GM12878 (cell line): ENCODE measurements around the gene GRAMD1C. TPM values are rescaled to one million over a fixed set of nuclear protein-coding genes. Genes with fewer than 3 reads are reported as not detected.
A peak's percentile ranks its signal among the peaks of the same experiment; 100 is the strongest.

Experiments used
- ATAC-seq: fragments of 200-7000 bp; cut with Tn5 transposase; 3 replicates; pipeline ENCODE4 v1.9.1; 2020; ENCODE audit warnings: mild to moderate bottlenecking, moderate library complexity
- Bru-seq: library from RNA; stranded (reverse); fragments of 400-500 nt; gene quantifications from one replicate; lab custom pipeline; 2021; lab: Mats Ljungman, UMichigan
- BruChase-seq, 2 experiments: library from RNA; stranded (reverse); fragments of 400-500 nt; gene quantifications; one replicate each; lab custom pipeline; 2021; lab: Mats Ljungman, UMichigan
- BruUV-seq: library from RNA; stranded (reverse); fragments of 400-500 nt; replicated peaks from 2 replicates; lab custom pipeline; 2021; lab: Mats Ljungman, UMichigan
- CTCF ChIA-PET: fragments of 300-600 bp; sonication (Branson Sonifier 250); formaldehyde crosslinking; extraction: SDS; loops from one replicate; lab custom pipeline; 2021; ENCODE audit warnings: inconsistent platforms; lab: Yijun Ruan, JAX
- POLR2A ChIA-PET: fragments of 350-600 bp; formaldehyde crosslinking; extraction: SDS; loops from one replicate; lab custom pipeline; 2021; ENCODE audit warnings: inconsistent platforms; lab: Charles Lee
- RAD21 ChIA-PET: fragments of 300-600 bp; sonication (Branson Sonifier 250); formaldehyde crosslinking; loops from one replicate; lab custom pipeline; 2023; ENCODE audit warnings: antibody characterized with exemption; ENCODE audit not compliant: unreplicated experiment; lab: Charles Lee
- SMC1A ChIA-PET: fragments of 300-600 bp; sonication (Branson Sonifier 250); formaldehyde crosslinking; loops from one replicate; lab custom pipeline; 2023; ENCODE audit not compliant: unreplicated experiment, uncharacterized antibody; lab: Charles Lee
- DNase-seq: peaks from one replicate; pipeline ENCODE4 v3.0.0-alpha.2; 2011; ENCODE audit warnings: low read depth, low spot score
- FAIRE-seq: peaks from 3 replicates; lab custom pipeline; 2011; peaks lifted over from hg19 to GRCh38; lab: Jason Lieb, UNC
- H2AFZ ChIP-seq: 2 replicates; pipeline ENCODE4 v1.6.0; 2011; ENCODE audit warnings: low read depth, low read length, control low read depth; ENCODE audit not compliant: control insufficient read depth
- H3K27ac ChIP-seq: 2 replicates; pipeline ENCODE4 v1.5.1; 2011; ENCODE audit warnings: control low read depth; ENCODE audit not compliant: control insufficient read depth, insufficient read depth
- H3K27me3 ChIP-seq, 2 experiments: replicated peaks in 1 of 2; 2 replicates each; pipeline versions ENCODE4 v1.6.0 to v1.6.1; 2011; ENCODE audit warnings: low read length in 1 of 2; ENCODE audit not compliant: control insufficient read depth in 2 of 2, insufficient read depth in 2 of 2
- H3K36me3 ChIP-seq, 2 experiments: 2 replicates each; pipeline ENCODE4 v1.5.1; 2011; ENCODE audit warnings: low read length in 1 of 2; ENCODE audit not compliant: control insufficient read depth in 2 of 2, insufficient read depth in 2 of 2
- H3K4me1 ChIP-seq: 2 replicates; pipeline ENCODE4 v1.6.1; 2011; ENCODE audit warnings: mild to moderate bottlenecking, low read length, moderate library complexity, mixed read lengths; ENCODE audit not compliant: control insufficient read depth, insufficient read depth
- H3K4me2 ChIP-seq: 2 replicates; pipeline ENCODE4 v1.6.0; 2011; ENCODE audit warnings: control low read depth; ENCODE audit not compliant: control insufficient read depth, insufficient read depth
- H3K4me3 ChIP-seq: fragments of 200-600 bp; sonication (generic); 2 replicates; pipeline ENCODE4 v1.5.1; 2016
- H3K79me2 ChIP-seq: 2 replicates; pipeline ENCODE4 v1.6.0; 2011; ENCODE audit warnings: low read length; ENCODE audit not compliant: control insufficient read depth, insufficient read depth
- H3K9ac ChIP-seq: 2 replicates; pipeline ENCODE4 v1.8.0; 2011; ENCODE audit warnings: low read length, control low read depth, mixed read lengths; ENCODE audit not compliant: control insufficient read depth, insufficient read depth
- H3K9me3 ChIP-seq: replicated peaks from 3 replicates; pipeline ENCODE4 v1.5.1; 2011; ENCODE audit warnings: mild to moderate bottlenecking, low read length; ENCODE audit not compliant: control insufficient read depth, insufficient read depth
- H4K20me1 ChIP-seq: 2 replicates; pipeline ENCODE4 v1.6.0; 2011; ENCODE audit not compliant: control insufficient read depth, insufficient read depth
- ASH2L ChIP-seq: fragments of 300-600, 200-600 bp; sonication (generic); IDR thresholded peaks from 2 replicates; pipeline ENCODE4 v1.6.1; 2017; ENCODE audit warnings: low read depth, mild to moderate bottlenecking, borderline replicate concordance
- BACH1 ChIP-seq: fragments of 450-650 bp; IDR thresholded peaks from 2 replicates; pipeline ENCODE4 v1.6.1; 2017; ENCODE audit warnings: mild to moderate bottlenecking, borderline replicate concordance
- BCL3 ChIP-seq: IDR thresholded peaks from 2 replicates; pipeline ENCODE4 v1.6.1; 2011; ENCODE audit warnings: borderline replicate concordance, low read depth, mild to moderate bottlenecking, moderate library complexity, low read length; ENCODE audit not compliant: insufficient read depth, poor library complexity, severe bottlenecking
- BCLAF1 ChIP-seq: fragments of 450-650 bp; IDR thresholded peaks from 2 replicates; pipeline ENCODE4 v1.6.1; 2017; ENCODE audit warnings: antibody characterized with exemption, mild to moderate bottlenecking, moderate library complexity
- BHLHE40 ChIP-seq, 2 experiments: fragments of 450-650 bp in 1 of 2; IDR thresholded peaks; 2 replicates each; pipeline ENCODE4 v1.6.1; 2011 to 2017; ENCODE audit warnings: low read depth in 2 of 2, borderline replicate concordance in 1 of 2, improper control_type of control experiment in 1 of 2, low read length in 1 of 2, mild to moderate bottlenecking in 1 of 2
- DPF2 ChIP-seq: fragments of 450-650 bp; IDR thresholded peaks from 2 replicates; pipeline ENCODE4 v1.6.1; 2017; ENCODE audit warnings: mild to moderate bottlenecking
- HDAC2 ChIP-seq: fragments of 200-600 bp; sonication (generic); IDR thresholded peaks from 2 replicates; pipeline ENCODE4 v1.6.1; 2017
- IKZF1 ChIP-seq: fragments of 450-650 bp; conservative IDR thresholded peaks from 2 replicates; pipeline ENCODE4 v1.6.1; 2017; ENCODE audit warnings: antibody characterized with exemption, mild to moderate bottlenecking
- MEF2A ChIP-seq: IDR thresholded peaks from 2 replicates; pipeline ENCODE4 v1.6.1; 2011; ENCODE audit warnings: low read depth, mild to moderate bottlenecking, low read length, moderate library complexity; ENCODE audit not compliant: insufficient read depth
- NFXL1 ChIP-seq: fragments of 450-650 bp; IDR thresholded peaks from 2 replicates; pipeline ENCODE4 v1.6.1; 2017; ENCODE audit warnings: antibody characterized with exemption, mild to moderate bottlenecking, borderline replicate concordance
- PAX5 ChIP-seq: IDR thresholded peaks from 2 replicates; pipeline ENCODE4 v1.6.1; 2011; ENCODE audit warnings: low read depth, low read length, borderline replicate concordance
- RUNX3 ChIP-seq: IDR thresholded peaks from 2 replicates; pipeline ENCODE4 v1.6.1; 2012; ENCODE audit warnings: low read length, inconsistent platforms
- SMARCA5 ChIP-seq: fragments of 450-650 bp; IDR thresholded peaks from 2 replicates; pipeline ENCODE4 v1.6.1; 2017; ENCODE audit warnings: mild to moderate bottlenecking
- SMC3 ChIP-seq: IDR thresholded peaks from 2 replicates; pipeline ENCODE4 v1.6.1; 2011; ENCODE audit warnings: low read length, improper control_type of control experiment, borderline replicate concordance
- SUZ12 ChIP-seq: fragments of 200-600 bp; sonication (generic); IDR thresholded peaks from one replicate; pipeline ENCODE4 v1.6.1; 2018; ENCODE audit warnings: antibody characterized with exemption, mild to moderate bottlenecking; ENCODE audit not compliant: unreplicated experiment
- WGBS: methylation state at CpG from one replicate; pipeline ENCODE4 v1.1.6; 2016; ENCODE audit warnings: low lambda C conversion rate; ENCODE audit not compliant: insufficient replicate concordance, insufficient coverage; ENCODE audit errors: missing lambda C conversion rate; 5-methylcytosine and 5-hydroxymethylcytosine counted together
- in situ Hi-C: fragments of 300-500 bp; cut with MboI; formaldehyde crosslinking; loops from 9 replicates; pipeline ENCODE4 v1.14.3; 2018; ENCODE audit warnings: mixed read lengths
- intact Hi-C: fragments of 100-400 bp; cut with micrococcal nuclease; formaldehyde crosslinking; loops from one replicate; pipeline ENCODE4 v1.14.2; 2022; ENCODE audit not compliant: unreplicated experiment
- long read RNA-seq, 2 experiments: library from polyadenylated mRNA; unstranded; transcript quantifications; one replicate each; pipeline ENCODE4 v2.0.0, GENCODE V29; 2019 to 2020
- polyA minus RNA-seq, 3 experiments: library from RNA; depleted of rRNA, polyadenylated mRNA; stranded (reverse); fragments of >200 nt; gene quantifications; 2 replicates each; pipeline ENCODE4 v1.2.3, GENCODE V29; 2011
- polyA plus RNA-seq, 11 experiments: library from polyadenylated mRNA; depleted of rRNA in 4 of 11; unstranded in 6 of 11; stranded (reverse) in 5 of 11; fragments of >200 nt; fragmentation: Nextera tagmentation in 4 of 11; fragmentation: Illumina TruSeq in 1 of 11; extraction: Ambion mirVana in 4 of 11; extraction: Trizol in 1 of 11; gene quantifications; 1 replicate in 1 of 11; 2 replicates in 10 of 11; pipeline versions ENCODE4 v1.2.1 to v1.2.3, GENCODE V29; 2011 to 2016; ENCODE audit warnings: inconsistent platforms in 2 of 11, missing spikeins in 2 of 11, low read depth in 1 of 11
- total RNA-seq, 4 experiments: library from RNA; depleted of rRNA in 3 of 4; stranded (reverse); fragments of >200 nt in 3 of 4; fragmentation: Illumina TruSeq in 1 of 4; extraction: Trizol in 1 of 4; gene quantifications; 2 replicates each; pipeline versions ENCODE4 v1.2.1 to v1.2.3, GENCODE V29; 2013 to 2021

The GRAMD1C gene
- 59.2 and 61.5 TPM in 2 replicates for total RNA-seq (2013; cell fraction: nucleolus; rRNA removed)
- 3.8 and 5.9 TPM in 2 replicates for total RNA-seq (2014; rRNA removed)
- total RNA-seq (2014; rRNA removed; fragmentation: Illumina TruSeq; extraction: Trizol), result 9.2 and 9.8 TPM in 2 replicates
- total RNA-seq (2021), result 5.5 TPM in 2 replicates
- 11.4 TPM for polyA plus RNA-seq (2011; ENCODE audit: low read depth)
- polyA plus RNA-seq (2011; rRNA removed), result 5.4 and 9.1 TPM in 2 replicates
- 0.64 and 2.1 TPM in 2 replicates for polyA plus RNA-seq (2011; cell fraction: cytosol; rRNA removed)
- polyA plus RNA-seq (2011; cell fraction: nucleus; rRNA removed), result 5.1 and 6.4 TPM in 2 replicates
- 0.87 and 1.5 TPM in 2 replicates for polyA plus RNA-seq (2012)
- 6.1 and 7.6 TPM in 2 replicates for polyA plus RNA-seq (2014; fragmentation: Illumina TruSeq; extraction: Trizol)
- 1 to 10 TPM; 3.2 to 8.4 TPM for polyA plus RNA-seq (2014; fragmentation: Nextera tagmentation; extraction: Ambion mirVana)
- polyA plus RNA-seq (2014; rRNA removed), result 2.5 and 3.8 TPM in 2 replicates
- 1 to 10 TPM; 4.9 to 8.8 TPM for polyA plus RNA-seq (2016; fragmentation: Nextera tagmentation; extraction: Ambion mirVana)
- polyA minus RNA-seq (2011; rRNA and poly(A)+ RNA removed), result 1.1 and 2.3 TPM in 2 replicates
- polyA minus RNA-seq (2011; cell fraction: cytosol; rRNA and poly(A)+ RNA removed), result 2.3 TPM in 2 replicates
- 1.9 and 5.2 TPM in 2 replicates for polyA minus RNA-seq (2011; cell fraction: nucleus; rRNA and poly(A)+ RNA removed)
- percentile 50 among the genes with signal in this experiment for Bru-seq, nascent RNA
- percentile 52 among the genes with signal in this experiment for BruChase-seq, experiment 1, labeled RNA remaining after a 6-hour chase
- BruChase-seq, experiment 2, labeled RNA remaining after a 2-hour chase, result percentile 50 among the genes with signal in this experiment
- long read RNA-seq, experiment 1, partial matches to known transcripts, result 2 of 5 reads
- long read RNA-seq, experiment 1, other reads (novel, unspliced or antisense), result 3 of 5 reads
- long read RNA-seq, experiment 2, partial matches to known transcripts, result 7 of 13 reads
- long read RNA-seq, experiment 2, other reads (novel, unspliced or antisense), result 6 of 13 reads

- Histone ChIP-seq H3K4me2 (peak within 1 kb of the TSS; percentile 91), H3K9me3 (no peaks in the 10 kb centered on the region), H3K36me3 (no peaks in the 10 kb centered on the region), H4K20me1 (no peaks in the 10 kb centered on the region), H2AFZ (peak within 1 kb of the TSS; percentile 81), H3K27me3 (no peaks in the 10 kb centered on the region), H3K4me3 (peak within 1 kb of the TSS; percentile 54), H3K4me1 (peaks cover 3% of the 10 kb centered on the region; the same call in 1 of the 2 replicates), H3K79me2 (no peaks in the 10 kb centered on the region), H3K9ac (peak within 1 kb of the TSS; percentile 65), H3K27ac (no peak within 1 kb of the TSS)
- in situ Hi-C loops (no loop called here), intact Hi-C loops (loop anchor here (1.0 to 10.0 kb wide), 3 partner anchors 75 to 304 kb away; partner anchors contain the start of genes ATP6V1A, NAA50 and SIDT1)
- no TSS peak for BruUV-seq
- ChIA-PET RAD21 (interaction anchor here (0.6 to 1.7 kb wide), 4 partner anchors 9 to 101 kb away, joined by 3 to 9 read pairs (median 3); no protein-coding TSS in a partner anchor), CTCF (interaction anchor here (0.6 to 4.3 kb wide), 21 partner anchors 9 to 610 kb away, joined by 3 to 27 read pairs (median 4); partner anchors contain the start of gene ATP6V1A), POLR2A (no interaction called here), SMC1A (interaction anchor here (1.0 to 7.8 kb wide), 4 partner anchors 37 to 102 kb away, joined by 3 to 108 read pairs (median 10); no protein-coding TSS in a partner anchor)
- peak; percentile 87 for FAIRE-seq
- peak; percentile 98 for ATAC-seq
- WGBS, result 1% methylated on average over 44 of the region's 48 CpGs
- DNase-seq, result peak; percentile 59
- TF ChIP-seq NFXL1 (peak; percentile 55; the same call in 1 of the 2 replicates), RUNX3 (peak; percentile 57), HDAC2 (no peak), BCLAF1 (no peak), MEF2A (peak; percentile 51; the same call in 1 of the 2 replicates), ASH2L (no peak), DPF2 (peak; percentile 75; the same call in 1 of the 2 replicates), BACH1 (peak; percentile 82; the same call in 1 of the 2 replicates), BHLHE40 (IDR thresholded peaks at IDR 0.05; ENCODE audit: borderline replicate concordance in 1 of 2, low read depth in 2 of 2, low read length in 1 of 2) (peak in 1 of 2 experiments; percentile 56; a peak in 2 of 4 replicates), SMARCA5 (peak; percentile 97), SUZ12 (no peak), PAX5 (0 out of 2 replicates have a peak, but pooled peaks have one; percentile 11), SMC3 (peak; percentile 83), IKZF1 (peak; percentile 87), BCL3 (no peak)
These were observed at the start of gene GRAMD1C for GRCh38 chr3:113838631-113839209. TSS of gene GRAMD1C (plus strand) at chr3:113838788. CDS start at chr3:113838910, 122 bp downstream.
